C4-2B (cell line): ENCODE results near the gene FAM43B.

Experiments used
- CTCF ChIP-seq: fragments of 450-650 bp; conservative IDR thresholded peaks from 2 replicates; pipeline ENCODE4 v1.5.1; 2017; ENCODE audit warnings: mild to moderate bottlenecking
- ZFX ChIP-seq: fragments of 450-650 bp; IDR thresholded peaks from 2 replicates; pipeline ENCODE4 v1.6.1; 2017

DNA sequence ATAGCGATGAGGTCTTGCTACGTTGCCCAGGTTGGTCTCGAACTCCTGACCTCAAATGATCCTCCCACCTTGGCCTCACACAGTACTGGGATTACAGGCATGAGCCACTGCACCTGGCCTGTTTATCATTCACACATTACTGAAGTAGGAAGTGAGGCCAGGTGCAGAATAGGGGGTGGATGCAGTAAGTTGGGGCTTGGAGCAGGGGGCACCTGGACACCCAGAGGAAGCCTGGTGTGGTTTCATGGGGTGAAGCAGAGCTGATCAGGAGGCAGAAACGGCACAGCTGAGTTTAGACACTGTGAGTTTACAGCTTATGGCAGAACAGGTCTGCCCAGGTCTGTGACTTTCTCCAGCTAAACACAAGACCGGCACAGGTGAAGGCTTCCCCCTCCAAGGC lies 41.4 kb downstream of the FAM43B start:
- TF ChIP-seq CTCF = no peak
- no peak for TF ChIP-seq ZFX
